Measurements from ENCODE around the gene NPW. TPM values are rescaled to one million over a fixed set of nuclear protein-coding genes. Genes with fewer than 3 reads are reported as not detected.

The NPW gene
- total and polyA plus RNA-seq, 2 of the 8 experiments (the other 6 are each of a cell fraction or from before 2014, with no cell fraction given), result 4.0 to 10.3 TPM

GRCh38 chr16:1979271-1980029, 40.1 kb upstream of the NPW start (continued):
- TF ChIP-seq GTF2F1 (IDR thresholded peaks at IDR 0.05; ENCODE audit: borderline replicate concordance, low read depth, low read length) (no peak), HDAC2 (IDR thresholded peaks at IDR 0.05; ENCODE audit: borderline replicate concordance in 1 of 2, low read depth in 2 of 2, low read length in 2 of 2) (0 out of 4 replicates have a peak, but pooled peaks of 1 of the 2 experiments have one; percentile 25), TCF12 (IDR thresholded peaks at IDR 0.05; ENCODE audit: low read depth, low read length) (no peak), RNF2 (IDR thresholded peaks at IDR 0.05; ENCODE audit: borderline replicate concordance, low read depth, low read length, missing control alignments, poor library complexity, severe bottlenecking) (no peak)
- TF ChIP-seq, protein P1, sequence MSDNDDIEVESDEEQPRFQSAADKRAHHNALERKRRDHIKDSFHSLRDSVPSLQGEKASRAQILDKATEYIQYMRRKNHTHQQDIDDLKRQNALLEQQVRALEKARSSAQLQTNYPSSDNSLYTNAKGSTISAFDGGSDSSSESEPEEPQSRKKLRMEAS (IDR thresholded peaks at IDR 0.05), result peak; percentile 36; the same call in 1 of the 2 replicates
